Sigmoid colon (tissue), 4 donors: ENCODE results near the gene C1orf141.

ENCODE experiments used
- EP300 ChIP-seq, 4 donors: sonication (generic); formaldehyde crosslinking; IDR thresholded peaks; one replicate each; pipeline ENCODE4 v1.6.1; 2017; ENCODE audit warnings: antibody characterized with exemption in 4 of 4
- TF ChIP-seq, protein P1 (sequence below), 4 experiments: fragments of 450-650 bp in 3 of 4; fragments of 200-600 bp in 1 of 4; IDR thresholded peaks; one replicate each; pipeline ENCODE4 v1.5.1; 2016 to 2019; ENCODE audit warnings: antibody characterized with exemption in 4 of 4, mild to moderate bottlenecking in 3 of 4, moderate library complexity in 2 of 4

DNA sequence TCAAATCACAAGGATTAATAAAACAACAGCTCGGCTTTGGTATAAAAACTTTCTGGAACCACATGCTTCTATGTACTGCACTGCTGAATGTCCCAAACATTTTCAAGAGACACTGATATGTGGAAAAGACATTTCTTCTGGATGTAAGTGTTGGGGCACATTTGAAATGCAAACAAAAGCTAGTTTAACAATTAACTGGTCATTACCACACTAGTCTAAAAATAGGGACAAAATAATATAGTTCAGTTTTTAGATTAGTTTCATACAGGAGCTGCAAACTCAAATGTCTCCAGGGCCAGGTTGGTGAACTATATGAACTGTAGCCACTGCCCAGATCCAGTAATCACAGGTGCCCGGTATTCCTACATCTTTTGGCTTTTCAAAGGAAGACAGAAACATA is 34.7 kb upstream of the C1orf141 start:
- TF ChIP-seq, protein P1, sequence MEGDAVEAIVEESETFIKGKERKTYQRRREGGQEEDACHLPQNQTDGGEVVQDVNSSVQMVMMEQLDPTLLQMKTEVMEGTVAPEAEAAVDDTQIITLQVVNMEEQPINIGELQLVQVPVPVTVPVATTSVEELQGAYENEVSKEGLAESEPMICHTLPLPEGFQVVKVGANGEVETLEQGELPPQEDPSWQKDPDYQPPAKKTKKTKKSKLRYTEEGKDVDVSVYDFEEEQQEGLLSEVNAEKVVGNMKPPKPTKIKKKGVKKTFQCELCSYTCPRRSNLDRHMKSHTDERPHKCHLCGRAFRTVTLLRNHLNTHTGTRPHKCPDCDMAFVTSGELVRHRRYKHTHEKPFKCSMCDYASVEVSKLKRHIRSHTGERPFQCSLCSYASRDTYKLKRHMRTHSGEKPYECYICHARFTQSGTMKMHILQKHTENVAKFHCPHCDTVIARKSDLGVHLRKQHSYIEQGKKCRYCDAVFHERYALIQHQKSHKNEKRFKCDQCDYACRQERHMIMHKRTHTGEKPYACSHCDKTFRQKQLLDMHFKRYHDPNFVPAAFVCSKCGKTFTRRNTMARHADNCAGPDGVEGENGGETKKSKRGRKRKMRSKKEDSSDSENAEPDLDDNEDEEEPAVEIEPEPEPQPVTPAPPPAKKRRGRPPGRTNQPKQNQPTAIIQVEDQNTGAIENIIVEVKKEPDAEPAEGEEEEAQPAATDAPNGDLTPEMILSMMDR (IDR thresholded peaks at IDR 0.05) = no peak
- no peak for TF ChIP-seq EP300 (IDR thresholded peaks at IDR 0.05)
